Measurements from ENCODE around the gene CRYBG1. TPM values are rescaled to one million over a fixed set of nuclear protein-coding genes. Genes with fewer than 3 reads are reported as not detected.

Gene CRYBG1
- total RNA-seq, 1 experiment from 2014 or later = 10.7 TPM

GRCh38 chr6:106525882-106526275 is 165.4 kb downstream of the CRYBG1 start:
- ATAC-seq (no peak), DNase-seq (ENCODE audit: low read depth, low spot score) (no peak)
- POLR2A ChIA-PET = no interaction called here
- no peaks in the 10 kb centered on the region for H4K20me1 ChIP-seq (ENCODE audit: insufficient read depth)
- H3K36me3 ChIP-seq (ENCODE audit: control insufficient read depth in 1 of 2, insufficient read depth in 2 of 2, low read length in 2 of 2) = no peaks in the 10 kb centered on the region
- no peak overlapping the region for H3K9ac ChIP-seq (ENCODE audit: low read length)
- RAD21 ChIA-PET (ENCODE audit: low non-redundant PET in 1 of 2, low total read pairs in 2 of 2, uncharacterized antibody in 2 of 2, unreplicated experiment in 2 of 2) = no interaction called here
- no peaks in the 10 kb centered on the region for H3K9me3 ChIP-seq (ENCODE audit: control insufficient read depth in 1 of 2, insufficient read depth in 1 of 2, low read depth in 1 of 2, low read length in 2 of 2)
- no peak for TF ChIP-seq ZBTB33 (IDR thresholded peaks at IDR 0.05; ENCODE audit: extremely low read depth, insufficient replicate concordance, low read length)
- TF ChIP-seq EZH2 (IDR thresholded peaks at IDR 0.05) = no peak
- TF ChIP-seq CTCF (IDR thresholded peaks at IDR 0.05 in 2 of 3, conservative IDR thresholded peaks at IDR 0.05 in 1 of 3; ENCODE audit: borderline replicate concordance in 1 of 3, insufficient read depth in 1 of 3, low read depth in 2 of 3, low read length in 2 of 3) = no peak
- no peak for TF ChIP-seq ZNF274 (IDR thresholded peaks at IDR 0.05; ENCODE audit: low read depth, low read length)
- TF ChIP-seq TCF7L2 (IDR thresholded peaks at IDR 0.05; ENCODE audit: borderline replicate concordance, extremely low read depth, insufficient read depth, insufficient read length) = no peak
- TF ChIP-seq POLR2A (IDR thresholded peaks at IDR 0.05; ENCODE audit: borderline replicate concordance, extremely low read depth, insufficient read depth, insufficient read length) = no peak
- TF ChIP-seq SRF (IDR thresholded peaks at IDR 0.05; ENCODE audit: low read depth) = no peak
- TF ChIP-seq MAX (IDR thresholded peaks at IDR 0.05) = no peak
- TF ChIP-seq ZFX (IDR thresholded peaks at IDR 0.05) = no peak
- TF ChIP-seq EGR1 (IDR thresholded peaks at IDR 0.05; ENCODE audit: low read depth) = no peak
- TF ChIP-seq EZH2phosphoT487 (IDR thresholded peaks at IDR 0.05; ENCODE audit: borderline replicate concordance) = no peak
- no peak overlapping the region for H2AFZ ChIP-seq (ENCODE audit: low read depth, low read length, poor library complexity, severe bottlenecking)
- H3K4me3 ChIP-seq (replicated peaks in 1 of 2; ENCODE audit: low read depth in 1 of 2, low read length in 2 of 2) = no peak overlapping the region
- no TSS peak for BruUV-seq (replicated peaks)
- H3K9me2 ChIP-seq (ENCODE audit: insufficient read depth) = no peaks in the 10 kb centered on the region; the same call in 1 of the 2 replicates
- no peaks in the 10 kb centered on the region for H3K79me2 ChIP-seq (ENCODE audit: insufficient read depth, low read length)
- no peaks in the 10 kb centered on the region for H3K27me3 ChIP-seq (ENCODE audit: insufficient read depth, low read length)
- intact Hi-C loops (cut with micrococcal nuclease) = no loop called here
- CTCF ChIA-PET = interaction anchor here (0.6 kb wide), 1 partner anchor 19 kb away, joined by 6 read pairs; no protein-coding TSS in a partner anchor
- peaks cover 9 to 42% of the 10 kb centered on the region in 2 experiments for H3K4me1 ChIP-seq (ENCODE audit: control insufficient read depth in 1 of 2, insufficient read depth in 2 of 2, low read length in 2 of 2)
- H3K4me2 ChIP-seq (ENCODE audit: low read length) = peak overlapping the region; percentile 69; the same call in 1 of the 2 replicates
- H3K27ac ChIP-seq (ENCODE audit: low read depth, low read length) = no peak overlapping the region

All from HCT116 (cell line).